Measurements from ENCODE around the gene NEDD8. TPM values are rescaled to one million over a fixed set of nuclear protein-coding genes. Genes with fewer than 3 reads are reported as not detected.

NEDD8 gene
- total RNA-seq, 1 experiment from 2014 or later = 178 TPM

DNA sequence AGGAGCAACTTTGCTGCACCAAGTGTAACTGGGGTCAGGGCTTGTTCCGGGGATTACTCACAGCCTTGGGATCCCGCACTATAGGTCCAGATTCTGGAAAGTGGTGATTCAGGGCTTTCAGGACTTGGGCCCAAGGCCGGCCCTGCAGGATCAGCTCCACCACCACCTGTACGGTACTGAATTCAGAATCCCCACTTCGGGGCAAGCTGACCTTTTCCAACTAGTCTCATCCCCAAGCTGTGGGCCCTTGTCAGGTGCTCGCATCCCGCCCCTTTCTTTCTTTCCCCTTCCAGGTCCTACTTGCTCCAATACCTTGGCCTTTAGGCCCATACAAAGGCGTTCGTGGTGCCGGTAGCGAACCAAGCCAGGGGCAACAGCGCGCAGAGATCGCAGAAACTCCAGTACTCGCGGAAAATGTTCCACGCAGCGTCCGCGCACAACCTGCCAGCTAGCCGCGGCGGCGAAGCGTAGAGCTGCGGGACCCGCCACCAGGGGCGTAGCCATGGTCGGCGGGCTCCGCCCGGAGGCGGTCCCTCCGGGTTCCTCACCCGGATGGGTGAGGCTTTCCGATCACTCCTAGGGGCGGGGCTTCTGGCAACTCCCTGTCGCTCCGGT, 9.8 kb upstream of the NEDD8 start:
- peak overlapping the region; percentile 99 for H3K27ac ChIP-seq (ENCODE audit: low read depth, low read length)
- H3K36me3 ChIP-seq (ENCODE audit: control insufficient read depth in 1 of 2, insufficient read depth in 2 of 2, low read length in 2 of 2) = peaks cover 32 to 43% of the 10 kb centered on the region in 2 experiments; a peak in 3 of 4 replicates
- BruUV-seq (replicated peaks) = TSS peak; percentile 53
- peaks cover 12% of the 10 kb centered on the region; the same call in 1 of the 2 replicates for H3K79me2 ChIP-seq (ENCODE audit: insufficient read depth, low read length)
- DNase-seq (ENCODE audit: low read depth, low spot score) = peak; percentile 86
- RAD21 ChIA-PET (ENCODE audit: low non-redundant PET in 1 of 2, low total read pairs in 2 of 2, uncharacterized antibody in 2 of 2, unreplicated experiment in 2 of 2) = interaction anchor here (0.7 to 1.9 kb wide), 7 partner anchors 38 to 184 kb away, joined by 3 to 9 read pairs (median 4); partner anchors contain the start of genes DHRS1 (in 2 of the 2) and NOP9 (in 2 of the 2)
- H2AFZ ChIP-seq (ENCODE audit: low read depth, low read length, poor library complexity, severe bottlenecking) = no peak overlapping the region
- ATAC-seq = peak; percentile 90
- no peaks in the 10 kb centered on the region for H3K27me3 ChIP-seq (ENCODE audit: insufficient read depth, low read length)
- H3K9me2 ChIP-seq (ENCODE audit: insufficient read depth) = no peaks in the 10 kb centered on the region
- TF ChIP-seq ELF1 (IDR thresholded peaks at IDR 0.05; ENCODE audit: borderline replicate concordance, low read depth) (no peak), SRF (IDR thresholded peaks at IDR 0.05; ENCODE audit: low read depth) (no peak)
- TF ChIP-seq, protein P1, sequence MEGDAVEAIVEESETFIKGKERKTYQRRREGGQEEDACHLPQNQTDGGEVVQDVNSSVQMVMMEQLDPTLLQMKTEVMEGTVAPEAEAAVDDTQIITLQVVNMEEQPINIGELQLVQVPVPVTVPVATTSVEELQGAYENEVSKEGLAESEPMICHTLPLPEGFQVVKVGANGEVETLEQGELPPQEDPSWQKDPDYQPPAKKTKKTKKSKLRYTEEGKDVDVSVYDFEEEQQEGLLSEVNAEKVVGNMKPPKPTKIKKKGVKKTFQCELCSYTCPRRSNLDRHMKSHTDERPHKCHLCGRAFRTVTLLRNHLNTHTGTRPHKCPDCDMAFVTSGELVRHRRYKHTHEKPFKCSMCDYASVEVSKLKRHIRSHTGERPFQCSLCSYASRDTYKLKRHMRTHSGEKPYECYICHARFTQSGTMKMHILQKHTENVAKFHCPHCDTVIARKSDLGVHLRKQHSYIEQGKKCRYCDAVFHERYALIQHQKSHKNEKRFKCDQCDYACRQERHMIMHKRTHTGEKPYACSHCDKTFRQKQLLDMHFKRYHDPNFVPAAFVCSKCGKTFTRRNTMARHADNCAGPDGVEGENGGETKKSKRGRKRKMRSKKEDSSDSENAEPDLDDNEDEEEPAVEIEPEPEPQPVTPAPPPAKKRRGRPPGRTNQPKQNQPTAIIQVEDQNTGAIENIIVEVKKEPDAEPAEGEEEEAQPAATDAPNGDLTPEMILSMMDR (IDR thresholded peaks at IDR 0.05 in 2 of 3, conservative IDR thresholded peaks at IDR 0.05 in 1 of 3; ENCODE audit: borderline replicate concordance in 1 of 3, insufficient read depth in 1 of 3, low read depth in 2 of 3, low read length in 2 of 3) = peak in 1 of 3 experiments; percentile 57; a peak in 2 of 6 replicates
- CTCF ChIA-PET = interaction anchor here (0.7 to 2.8 kb wide), 19 partner anchors 9 to 200 kb away, joined by 3 to 71 read pairs (median 6); partner anchors contain the start of genes CHMP4A, CIDEB, DHRS1 and GMPR2
- H4K20me1 ChIP-seq (ENCODE audit: insufficient read depth) = no peaks in the 10 kb centered on the region
- intact Hi-C loops (cut with micrococcal nuclease) = loop anchor here (1.0 to 2.0 kb wide), 2 partner anchors 29 to 189 kb away; partner anchors contain the start of gene RABGGTA
- H3K9me3 ChIP-seq (ENCODE audit: control insufficient read depth in 1 of 2, insufficient read depth in 1 of 2, low read depth in 1 of 2, low read length in 2 of 2) = no peaks in the 10 kb centered on the region
- H3K4me1 ChIP-seq (ENCODE audit: control insufficient read depth in 1 of 2, insufficient read depth in 2 of 2, low read length in 2 of 2) = peaks cover 11 to 40% of the 10 kb centered on the region in 2 experiments
- POLR2A ChIA-PET = interaction anchor here (0.5 to 2.7 kb wide), 20 partner anchors 9 to 190 kb away, joined by 3 to 30 read pairs (median 4); partner anchors contain the start of genes CBLN3, CIDEB, DCAF11 and DHRS1
- peak overlapping the region; percentile 70 for H3K9ac ChIP-seq (ENCODE audit: low read length)
- peak overlapping the region; percentile 72 to 75 for H3K4me3 ChIP-seq (replicated peaks in 1 of 2; ENCODE audit: low read depth in 1 of 2, low read length in 2 of 2)
- peak overlapping the region; percentile 85 for H3K4me2 ChIP-seq (ENCODE audit: low read length)

Measured in HCT116 (cell line).